SK-N-SH treated with all-trans-retinoic acid at 6 μM for 48 hours (cell line): Measurements from ENCODE around the gene DRC1.

ENCODE experiments used
- ATAC-seq: fragments of 200-7000 bp; cut with Tn5 transposase; 3 replicates; pipeline ENCODE4 v1.9.1; 2020; ENCODE audit warnings: mild to moderate bottlenecking, moderate library complexity
- ARNTL ChIP-seq: fragments of 450-650 bp; formaldehyde crosslinking; IDR thresholded peaks from 2 replicates; pipeline ENCODE4 v1.5.0; 2020; ENCODE audit warnings: low read depth, mild to moderate bottlenecking, moderate library complexity, borderline replicate concordance
- BACH2 ChIP-seq: fragments of 250-450 bp; sonication (Bioruptor Pico); IDR thresholded peaks from 2 replicates; pipeline ENCODE4 v1.9.0; 2021; ENCODE audit warnings: mild to moderate bottlenecking, borderline replicate concordance
- CREB5 ChIP-seq: fragments of 250-450 bp; sonication (Bioruptor Pico); IDR thresholded peaks from 2 replicates; pipeline ENCODE4 v1.5.1; 2020; ENCODE audit warnings: low read depth, mild to moderate bottlenecking, moderate library complexity
- CSDC2 ChIP-seq: fragments of 250-450 bp; sonication (Bioruptor Pico); IDR thresholded peaks from 2 replicates; pipeline ENCODE4 v1.5.0; 2020; ENCODE audit warnings: mild to moderate bottlenecking, moderate library complexity
- CSRNP3 ChIP-seq: fragments of 250-450 bp; sonication (Bioruptor Pico); IDR thresholded peaks from 2 replicates; pipeline ENCODE4 v1.5.1; 2021; ENCODE audit warnings: mild to moderate bottlenecking, moderate library complexity
- ESRRG ChIP-seq: fragments of 250-450 bp; sonication (Bioruptor Pico); IDR thresholded peaks from 2 replicates; pipeline ENCODE4 v1.6.1; 2021; ENCODE audit warnings: mild to moderate bottlenecking
- GLIS3 ChIP-seq: fragments of 250-450 bp; sonication (Bioruptor Pico); IDR thresholded peaks from 2 replicates; pipeline ENCODE4 v1.5.0; 2020; ENCODE audit warnings: mild to moderate bottlenecking, moderate library complexity
- ISL1 ChIP-seq: fragments of 250-450 bp; sonication (Bioruptor Pico); IDR thresholded peaks from 2 replicates; pipeline ENCODE4 v2.1.2; 2022; ENCODE audit warnings: mild to moderate bottlenecking, moderate library complexity
- OSR1 ChIP-seq: fragments of 250-450 bp; sonication (Bioruptor Pico); IDR thresholded peaks from 2 replicates; pipeline ENCODE4 v1.8.0; 2022; ENCODE audit warnings: moderate library complexity, mild to moderate bottlenecking, inconsistent platforms
- PATZ1 ChIP-seq: fragments of 250-450 bp; sonication (Bioruptor Pico); IDR thresholded peaks from 2 replicates; pipeline ENCODE4 v1.8.0; 2020; ENCODE audit warnings: mild to moderate bottlenecking, moderate library complexity, borderline replicate concordance
- POU6F1 ChIP-seq: fragments of 250-450 bp; sonication (Bioruptor Pico); IDR thresholded peaks from 2 replicates; pipeline ENCODE4 v1.8.0; 2021; ENCODE audit warnings: low read depth, mild to moderate bottlenecking, moderate library complexity, borderline replicate concordance
- PPARA ChIP-seq: fragments of 250-450 bp; sonication (Bioruptor Pico); IDR thresholded peaks from 2 replicates; pipeline ENCODE4 v1.5.0; 2020; ENCODE audit warnings: mild to moderate bottlenecking, borderline replicate concordance
- RARB ChIP-seq: fragments of 250-450 bp; sonication (Bioruptor Pico); IDR thresholded peaks from 2 replicates; pipeline ENCODE4 v1.8.0; 2021; ENCODE audit warnings: mild to moderate bottlenecking, moderate library complexity
- SNAI2 ChIP-seq: fragments of 250-450 bp; sonication (Bioruptor Pico); IDR thresholded peaks from 2 replicates; pipeline ENCODE4 v1.5.0; 2020; ENCODE audit warnings: mild to moderate bottlenecking, moderate library complexity
- TCF4 ChIP-seq: fragments of 250-450 bp; sonication (Bioruptor Pico); IDR thresholded peaks from 2 replicates; pipeline ENCODE4 v1.8.0; 2021; ENCODE audit warnings: mild to moderate bottlenecking, moderate library complexity, borderline replicate concordance
- TOX ChIP-seq: fragments of 250-450 bp; sonication (Bioruptor Pico); IDR thresholded peaks from 2 replicates; pipeline ENCODE4 v1.8.0; 2021; ENCODE audit warnings: mild to moderate bottlenecking, moderate library complexity, borderline replicate concordance
- TSHZ2 ChIP-seq: fragments of 250-450 bp; sonication (Bioruptor Pico); IDR thresholded peaks from 2 replicates; pipeline ENCODE4 v1.5.0; 2020; ENCODE audit warnings: mild to moderate bottlenecking, moderate library complexity
- ZC3H10 ChIP-seq: fragments of 250-450 bp; sonication (Bioruptor Pico); IDR thresholded peaks from 2 replicates; pipeline ENCODE4 v1.5.1; 2021; ENCODE audit warnings: mild to moderate bottlenecking, moderate library complexity
- ZFP3 ChIP-seq: fragments of 250-450 bp; sonication (Bioruptor Pico); IDR thresholded peaks from 2 replicates; pipeline ENCODE4 v1.5.0; 2020; ENCODE audit warnings: mild to moderate bottlenecking, moderate library complexity
- ZFP30 ChIP-seq: fragments of 450-650 bp; formaldehyde crosslinking; IDR thresholded peaks from 2 replicates; pipeline ENCODE4 v1.5.0; 2022; ENCODE audit warnings: mild to moderate bottlenecking, moderate library complexity
- ZNF565 ChIP-seq: fragments of 450-650 bp; formaldehyde crosslinking; conservative IDR thresholded peaks from 2 replicates; pipeline ENCODE4 v1.5.0; 2020; ENCODE audit warnings: low read depth, mild to moderate bottlenecking, moderate library complexity
- ZNF70 ChIP-seq: fragments of 450-650 bp; formaldehyde crosslinking; IDR thresholded peaks from 2 replicates; pipeline ENCODE4 v1.5.0; 2020; ENCODE audit warnings: mild to moderate bottlenecking, moderate library complexity
- ZNF8 ChIP-seq: fragments of 450-650 bp; formaldehyde crosslinking; IDR thresholded peaks from 2 replicates; pipeline ENCODE4 v1.5.0; 2020; ENCODE audit warnings: mild to moderate bottlenecking, moderate library complexity

DRC1 gene

GRCh38 chr2:26478366-26478765 lies 76.6 kb downstream of the DRC1 start (continued):
- TF ChIP-seq TSHZ2 (CRISPR knock-in tag) (no peak), BACH2 (no peak), PPARA (no peak), RARB (CRISPR knock-in tag) (no peak), CREB5 (CRISPR knock-in tag) (no peak), ZNF565 (no peak), ZNF8 (CRISPR knock-in tag) (no peak), ZNF70 (CRISPR knock-in tag) (no peak)

- TF ChIP-seq TOX (CRISPR knock-in tag) (no peak), ESRRG (CRISPR knock-in tag) (no peak)
- no peak for ATAC-seq
Observed at GRCh38 chr2:26479131-26479788, 77.5 kb downstream of the DRC1 start.

GRCh38 chr2:26479789-26480565 lies 78.3 kb downstream of the DRC1 start:
- TF ChIP-seq CSRNP3 (CRISPR knock-in tag): no peak
- no peak for TF ChIP-seq OSR1 (CRISPR knock-in tag)
- TF ChIP-seq POU6F1 (CRISPR knock-in tag): no peak
- TF ChIP-seq TSHZ2 (CRISPR knock-in tag): no peak
- TF ChIP-seq PATZ1 (CRISPR knock-in tag): no peak
- no peak for TF ChIP-seq ZC3H10 (CRISPR knock-in tag)
- no peak for TF ChIP-seq GLIS3 (CRISPR knock-in tag)
- TF ChIP-seq ESRRG (CRISPR knock-in tag): no peak
- TF ChIP-seq TCF4 (CRISPR knock-in tag): no peak
- TF ChIP-seq CSDC2 (CRISPR knock-in tag): no peak
- no peak for TF ChIP-seq ZFP30 (CRISPR knock-in tag)
- no peak for TF ChIP-seq ZNF565
- no peak for TF ChIP-seq ZFP3
- no peak for TF ChIP-seq ISL1 (CRISPR knock-in tag)
- TF ChIP-seq TOX (CRISPR knock-in tag): no peak
- TF ChIP-seq SNAI2 (CRISPR knock-in tag): no peak
- no peak for TF ChIP-seq ARNTL (CRISPR knock-in tag)
- no peak for TF ChIP-seq PPARA
- TF ChIP-seq RARB (CRISPR knock-in tag): no peak
- no peak for TF ChIP-seq CREB5 (CRISPR knock-in tag)
- no peak for ATAC-seq
